T-helper 1 cell treated with Interleukin-12 subunit alpha and Interleukin-12 subunit beta and Interleukin-4 antibody, amounts not matched to agents 30 ng/mL and 1 ng/mL, for 36 hours (primary cell): ENCODE measurements around the gene CACNA1E. TPM values are rescaled to one million over a fixed set of nuclear protein-coding genes. Genes with fewer than 3 reads are reported as not detected.

ENCODE experiments used
- intact Hi-C: fragments of 100-400 bp; cut with micrococcal nuclease; formaldehyde crosslinking; loops from one replicate; pipeline ENCODE4 v1.15.1; 2024
- total RNA-seq: library from RNA; stranded (reverse); gene quantifications from 2 replicates; pipeline ENCODE4 v1.2.3, GENCODE V29; 2022

CACNA1E gene
- 0.05 TPM in 2 replicates for total RNA-seq

DNA sequence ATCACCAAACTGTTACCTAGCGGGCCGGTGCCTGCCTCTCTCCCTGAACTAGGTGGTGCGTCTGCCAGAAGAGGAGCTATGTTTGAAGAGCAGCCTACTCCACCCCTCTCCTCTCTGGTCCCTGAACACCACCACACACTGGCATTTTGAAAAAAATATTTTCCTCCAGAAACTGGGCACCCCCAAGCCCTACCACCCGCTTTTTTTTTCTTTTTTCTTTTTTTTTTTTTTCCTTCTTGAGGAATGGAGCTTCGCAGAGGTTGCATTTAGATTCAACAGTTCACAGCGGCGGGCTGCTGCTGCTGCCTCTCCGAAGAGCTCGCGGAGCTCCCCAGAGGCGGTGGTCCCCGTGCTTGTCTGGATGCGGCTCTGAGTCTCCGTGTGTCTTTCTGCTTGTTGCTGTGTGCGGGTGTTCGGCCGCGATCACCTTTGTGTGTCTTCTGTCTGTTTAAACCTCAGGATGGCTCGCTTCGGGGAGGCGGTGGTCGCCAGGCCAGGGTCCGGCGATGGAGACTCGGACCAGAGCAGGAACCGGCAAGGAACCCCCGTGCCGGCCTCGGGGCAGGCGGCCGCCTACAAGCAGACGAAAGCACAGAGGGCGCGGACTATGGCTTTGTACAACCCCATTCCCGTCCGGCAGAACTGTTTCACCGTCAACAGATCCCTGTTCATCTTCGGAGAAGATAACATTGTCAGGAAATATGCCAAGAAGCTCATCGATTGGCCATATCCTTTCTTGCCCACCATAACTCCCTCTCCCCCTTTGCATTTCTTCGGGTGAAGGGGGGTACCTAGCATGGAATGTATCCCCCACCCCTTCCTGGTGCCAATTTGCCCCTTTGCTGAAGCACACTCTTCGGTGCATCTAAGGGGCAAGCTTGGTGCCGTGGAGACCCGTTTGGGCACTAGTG is at the start of gene CACNA1E:
Gene CACNA1E (plus strand): TSS at position 233 of the 911 bp plus-strand sequence. CDS start 228 bp downstream, at position 461.
- intact Hi-C loops: loop anchor here (10.0 kb wide), 1 partner anchor 1249 kb away; the partner anchor contains the start of gene LHX4

GRCh38 chr1:181433931-181434330 is 49.4 kb upstream of the CACNA1E start:
- intact Hi-C loops: no loop called here

- intact Hi-C loops: no loop called here
Observed at GRCh38 chr1:181438013-181438412, 45.3 kb upstream of the CACNA1E start.

GRCh38 chr1:181440510-181440909 is 42.8 kb upstream of the CACNA1E start:
- intact Hi-C loops: no loop called here

- intact Hi-C loops: no loop called here
Observed at GRCh38 chr1:181442181-181442525, 41.2 kb upstream of the CACNA1E start.

DNA sequence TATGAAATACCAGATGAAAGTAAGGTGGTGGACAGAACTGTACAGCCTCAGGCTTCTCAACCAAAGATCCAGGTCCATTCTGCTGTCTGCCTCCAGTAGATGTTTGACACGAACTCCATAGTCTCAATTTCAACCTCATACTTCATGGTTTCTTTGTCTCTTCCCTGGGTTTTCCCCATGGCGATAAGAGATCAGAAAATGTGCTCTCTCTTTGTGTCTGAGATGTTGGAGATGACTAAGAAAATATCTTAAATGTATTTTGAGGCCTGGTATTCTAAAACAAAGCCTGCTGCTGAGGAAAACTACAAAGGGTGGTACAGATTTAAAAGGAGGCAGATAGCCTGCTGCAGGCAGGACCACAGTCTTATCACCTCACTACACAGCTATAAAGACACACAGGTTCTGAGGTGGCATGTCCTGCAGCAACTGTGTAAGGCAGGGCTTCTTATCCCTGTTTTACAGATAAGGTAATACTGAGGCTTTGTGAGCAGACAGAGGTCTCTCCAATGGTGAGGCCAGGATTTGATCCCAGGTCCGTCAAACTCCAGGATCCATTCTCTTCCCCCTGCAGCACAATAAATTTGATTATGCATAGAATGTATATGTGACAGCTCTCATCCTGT is 40.0 kb upstream of the CACNA1E start:
- intact Hi-C loops: no loop called here

DNA sequence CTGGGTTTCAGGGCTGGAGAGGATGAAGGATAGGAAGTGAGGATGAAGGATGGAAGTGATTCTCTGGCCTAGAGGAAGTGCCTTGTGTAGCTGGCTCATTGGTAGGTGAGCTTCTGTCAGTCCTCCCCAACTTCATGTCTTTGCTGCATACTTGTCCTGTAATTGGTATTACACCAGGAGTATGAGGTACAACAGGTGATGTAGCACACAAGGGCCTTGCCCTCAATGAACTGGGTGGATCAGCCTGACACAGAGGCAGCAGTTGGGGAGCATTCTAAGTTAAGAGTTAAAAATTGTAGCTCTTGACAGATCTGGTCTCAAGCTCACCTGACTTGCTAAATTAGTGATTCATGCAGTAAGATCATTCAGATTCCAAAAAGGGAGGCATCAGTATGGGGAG is 37.9 kb upstream of the CACNA1E start:
- intact Hi-C loops: no loop called here

GRCh38 chr1:181448461-181448860 is 34.9 kb upstream of the CACNA1E start:
- intact Hi-C loops: no loop called here

DNA sequence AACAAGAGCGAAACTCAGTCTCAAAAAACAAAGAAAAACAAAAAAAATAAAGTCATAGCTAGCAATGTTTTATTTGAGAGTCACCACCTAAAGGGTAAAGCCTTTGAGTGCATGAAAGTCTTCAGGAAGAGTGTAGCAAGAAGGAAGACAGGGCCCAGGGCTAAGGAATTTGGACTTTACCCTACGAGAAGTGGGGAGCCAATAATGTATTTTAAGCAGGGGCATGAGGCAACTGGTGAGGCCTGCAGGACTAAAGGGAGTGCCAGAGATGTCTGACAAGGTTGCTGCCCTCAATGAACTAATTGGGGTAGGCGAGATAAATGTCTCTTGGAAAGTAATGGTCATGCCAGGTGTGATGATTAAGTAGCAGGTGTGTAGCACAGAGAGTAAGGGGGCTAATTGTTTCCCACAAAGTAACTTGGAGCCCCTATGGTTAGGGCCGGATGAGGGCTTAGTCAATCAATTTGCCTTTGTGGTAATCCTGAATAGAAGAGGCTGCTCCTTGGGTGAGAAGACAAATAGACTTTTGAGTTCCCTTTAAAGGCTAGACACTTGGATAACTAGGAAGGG is 31.6 kb upstream of the CACNA1E start:
- intact Hi-C loops: no loop called here

GRCh38 chr1:181452746-181453145 is 30.6 kb upstream of the CACNA1E start:
- intact Hi-C loops: no loop called here

GRCh38 chr1:181453541-181454201 is 29.6 kb upstream of the CACNA1E start:
- intact Hi-C loops: no loop called here

DNA sequence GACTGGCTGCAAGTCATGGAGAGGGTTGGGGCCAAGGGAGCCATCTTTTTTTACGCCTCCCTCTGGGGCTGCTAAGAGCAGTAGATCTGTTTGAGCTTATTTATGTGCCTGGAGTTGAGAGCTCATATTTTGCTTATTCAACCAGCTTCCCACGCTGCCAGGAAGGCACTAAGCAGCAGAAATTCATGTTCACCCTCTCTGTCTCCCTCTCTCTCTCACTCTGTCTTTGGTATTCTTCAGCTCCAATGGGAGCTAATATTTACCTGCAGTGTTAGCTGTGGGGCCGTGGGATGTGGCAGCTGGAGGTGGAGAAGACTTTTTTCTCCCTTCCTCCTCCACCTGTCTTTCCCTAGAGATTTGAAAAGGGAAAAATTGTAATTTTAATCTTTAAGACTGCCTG is 26.8 kb upstream of the CACNA1E start:
- intact Hi-C loops: no loop called here

DNA sequence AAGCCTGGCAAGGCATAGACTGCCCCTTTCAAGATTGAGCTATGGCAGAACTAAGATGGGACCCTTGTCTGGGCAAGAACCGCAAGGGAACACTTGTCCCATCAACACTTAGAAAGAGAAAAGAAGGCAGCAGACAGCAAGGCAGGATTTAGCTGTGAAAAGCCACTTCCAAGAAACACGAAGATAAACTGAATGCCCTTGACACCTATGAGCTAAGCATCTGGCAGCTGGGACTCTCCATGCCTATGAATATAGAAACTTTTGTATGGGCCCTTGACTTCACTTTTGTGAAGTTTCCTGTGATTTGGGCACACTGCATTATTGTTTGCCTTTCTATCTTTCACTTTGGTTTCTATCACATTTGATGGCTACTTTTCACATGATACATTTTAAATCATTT is 24.9 kb upstream of the CACNA1E start:
- intact Hi-C loops: no loop called here

DNA sequence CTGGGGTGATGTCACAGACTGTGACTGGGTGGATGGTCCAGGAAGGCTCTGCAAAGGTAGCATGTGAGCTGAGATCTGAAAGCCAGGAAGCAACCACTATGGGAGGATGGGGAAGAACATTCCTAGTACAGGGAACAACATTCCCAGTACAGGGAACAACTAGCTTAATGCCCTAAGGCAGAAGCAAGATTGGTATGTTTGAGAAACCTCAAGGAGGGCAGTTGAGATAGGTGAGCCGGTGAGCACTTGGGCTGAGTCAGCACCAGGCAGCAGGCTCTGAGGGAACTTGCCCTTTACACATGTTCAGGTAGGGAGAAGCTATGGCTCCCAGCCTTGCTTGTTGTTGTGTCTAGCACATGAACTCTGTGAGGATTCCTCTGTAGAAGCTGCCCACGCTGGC is 24.2 kb upstream of the CACNA1E start:
- intact Hi-C loops: no loop called here

DNA sequence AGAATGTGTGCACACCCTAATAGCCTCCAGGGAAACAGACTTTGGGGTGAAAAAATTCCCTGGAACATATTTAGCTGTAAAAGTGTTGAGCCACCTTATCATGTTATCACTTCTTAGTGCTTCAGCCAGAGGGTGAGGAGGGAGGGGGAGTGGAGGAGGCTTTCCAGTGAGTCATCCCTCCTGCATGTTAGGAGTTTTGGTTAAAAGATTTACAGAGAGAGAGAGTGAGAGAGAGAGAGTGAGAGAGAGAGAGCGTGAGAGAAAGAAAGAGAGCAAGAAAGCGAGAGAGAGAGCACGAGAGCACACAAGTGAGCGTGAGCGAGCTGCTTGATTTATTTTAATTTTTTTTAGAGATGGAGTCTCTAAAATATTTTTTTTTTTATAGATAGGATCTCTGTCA is 13.5 kb upstream of the CACNA1E start:
- intact Hi-C loops: no loop called here

GRCh38 chr1:181475580-181475979 is 7.7 kb upstream of the CACNA1E start:
- intact Hi-C loops: no loop called here

DNA sequence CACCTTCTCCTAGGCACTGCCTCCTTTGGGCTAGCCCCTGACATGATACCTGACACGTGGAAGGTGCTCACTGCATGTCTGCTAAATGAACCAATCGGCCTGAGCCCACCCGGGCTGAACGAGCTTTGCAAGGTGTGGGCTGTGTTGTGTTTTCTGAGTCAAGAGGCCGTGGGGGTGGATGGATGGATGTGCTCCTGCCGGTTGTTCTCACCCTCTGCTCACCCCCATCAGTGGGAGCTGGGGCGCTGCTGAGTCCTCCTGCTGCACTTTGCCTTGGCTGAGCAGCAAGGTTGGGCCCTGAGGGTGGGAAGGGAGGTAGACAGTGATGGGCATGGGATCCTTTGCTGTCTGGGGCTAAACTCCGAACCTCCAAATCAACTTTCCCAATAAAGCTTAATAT is 6.7 kb upstream of the CACNA1E start:
- intact Hi-C loops: no loop called here

GRCh38 chr1:181478306-181478705 is 5.0 kb upstream of the CACNA1E start:
- intact Hi-C loops: loop anchor here (2.0 kb wide), 1 partner anchor 918 kb away; no protein-coding TSS in a partner anchor

- intact Hi-C loops: loop anchor here (1.0 to 2.0 kb wide), 4 partner anchors 197 to 918 kb away; no protein-coding TSS in a partner anchor
Observed at GRCh38 chr1:181479137-181479745, 4.1 kb upstream of the CACNA1E start.

DNA sequence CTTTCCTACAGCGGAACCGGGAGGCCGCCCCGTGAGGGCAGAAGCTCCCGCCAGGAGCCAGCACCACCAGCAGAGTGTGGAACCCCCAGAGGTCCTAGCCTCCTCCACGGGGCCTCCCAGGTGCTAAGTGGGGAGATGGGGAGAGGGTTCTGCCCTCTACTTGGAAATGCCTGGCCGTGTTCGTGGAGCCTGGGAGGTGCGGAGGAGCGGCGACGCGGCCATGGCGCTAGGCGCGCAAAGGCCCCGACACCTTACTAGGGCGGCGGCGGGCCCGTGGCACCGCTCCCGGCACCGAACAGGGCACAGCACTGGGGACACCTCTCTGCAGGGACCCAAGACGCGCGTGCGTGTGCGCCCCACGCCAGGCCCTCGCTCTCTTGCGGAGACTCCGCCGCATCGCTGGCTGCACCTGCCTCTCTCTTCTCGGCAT is 1.3 kb upstream of the CACNA1E start:
- intact Hi-C loops: loop anchor here (10.0 kb wide), 1 partner anchor 1247 kb away; the partner anchor contains the start of gene LHX4
